ENCODE measurements around the gene CD8A. TPM values are rescaled to one million over a fixed set of nuclear protein-coding genes. Genes with fewer than 3 reads are reported as not detected.

The CD8A gene
- total and polyA plus RNA-seq, 2 of the 8 experiments (the other 6 are each of a cell fraction or from before 2014, with no cell fraction given): 0.14 to 0.39 TPM

DNA sequence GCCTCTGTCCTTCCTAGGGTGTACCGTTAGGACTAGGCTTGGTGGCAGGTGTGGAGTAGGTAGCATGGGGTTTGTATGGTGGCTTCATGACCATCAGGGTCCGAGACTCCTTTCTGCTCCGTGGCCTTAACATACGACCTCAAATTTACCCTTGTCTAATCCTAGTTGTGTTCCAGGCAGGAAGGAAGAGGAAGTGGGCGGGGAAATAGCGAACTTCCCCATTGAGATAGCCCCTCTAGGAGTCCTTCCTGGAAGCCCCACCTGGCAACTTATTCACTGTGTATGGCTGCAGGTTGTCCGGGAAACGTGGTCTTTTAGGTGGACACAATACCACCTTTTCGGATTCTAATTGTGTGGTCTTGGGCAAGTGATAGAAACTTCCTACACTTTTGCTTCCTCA, 9.3 kb downstream of the CD8A start:
- no peaks in the 10 kb centered on the region for H3K79me1 ChIP-seq (ENCODE audit: low read depth, low read length)
- no peak overlapping the region for H3K18ac ChIP-seq (ENCODE audit: extremely low read depth, low read length)
- no peak overlapping the region for H2AFZ ChIP-seq (ENCODE audit: low read length)
- H3K27ac ChIP-seq (ENCODE audit: low read depth, low read length): no peak overlapping the region
- no peaks in the 10 kb centered on the region for H3K79me2 ChIP-seq (ENCODE audit: control insufficient read depth in 1 of 2, insufficient read depth in 2 of 2, low read length in 2 of 2)
- no peak overlapping the region for H2BK5ac ChIP-seq (ENCODE audit: low read depth, low read length)
- no peak for FAIRE-seq
- TF ChIP-seq GABPA (IDR thresholded peaks at IDR 0.05; ENCODE audit: borderline replicate concordance, insufficient read depth, low read length): no peak
- no peak for TF ChIP-seq SP2 (IDR thresholded peaks at IDR 0.05; ENCODE audit: low read length)
- no peak for TF ChIP-seq HDAC2 (IDR thresholded peaks at IDR 0.05; ENCODE audit: borderline replicate concordance in 1 of 2, low read depth in 2 of 2, low read length in 2 of 2)
- TF ChIP-seq BCL11A (IDR thresholded peaks at IDR 0.05; ENCODE audit: low read depth in 2 of 2, low read length in 2 of 2): no peak
- no peak for TF ChIP-seq CBX5 (IDR thresholded peaks at IDR 0.05; ENCODE audit: low read depth, low read length)
- no peak for TF ChIP-seq ASH2L (IDR thresholded peaks at IDR 0.05; ENCODE audit: low read length)
- no peak for TF ChIP-seq EZH2 (IDR thresholded peaks at IDR 0.05; ENCODE audit: low read depth, low read length, severe bottlenecking)
- TF ChIP-seq CREB1 (IDR thresholded peaks at IDR 0.05): no peak
- TF ChIP-seq TAF7 (optimal IDR thresholded peaks at IDR 0.05; ENCODE audit: borderline replicate concordance, low read depth, low read length): no peak
- H3K4me2 ChIP-seq (ENCODE audit: insufficient read depth in 1 of 2, low read depth in 2 of 2, low read length in 2 of 2): no peak overlapping the region
- no peak overlapping the region for H4K91ac ChIP-seq (replicated peaks; ENCODE audit: insufficient read length, low read length)
- no peak overlapping the region for H3K56ac ChIP-seq (replicated peaks; ENCODE audit: insufficient read length, low read depth, low read length)
- no peaks in the 10 kb centered on the region for H3K9me3 ChIP-seq (ENCODE audit: insufficient read depth in 2 of 2, low read depth in 1 of 2, low read length in 1 of 2)
- H3K9ac ChIP-seq (replicated peaks in 1 of 4; ENCODE audit: extremely low read depth in 1 of 4, low read depth in 3 of 4, low read length in 3 of 4): no peak overlapping the region
- H2AK5ac ChIP-seq (ENCODE audit: low read depth, low read length): no peak overlapping the region
- no peak overlapping the region for H2BK15ac ChIP-seq (ENCODE audit: low read length)
- H3K36me3 ChIP-seq (ENCODE audit: control insufficient read depth in 2 of 4, insufficient read depth in 4 of 4, low read length in 3 of 4): 0 out of 8 replicates have a peak, but pooled peaks cover 0 to 2% (median 0%) of the 10 kb centered on the region in 4 experiments
- no peak overlapping the region for H3K14ac ChIP-seq (ENCODE audit: insufficient read length)
- H3K4me1 ChIP-seq (replicated peaks in 1 of 4; ENCODE audit: control insufficient read depth in 3 of 4, insufficient read depth in 4 of 4, low read length in 3 of 4): no peaks in the 10 kb centered on the region
- ChIA-PET CTCF (ENCODE audit: partially characterized antibody) (no interaction called here), POLR2A (ENCODE audit: partially characterized antibody) (interaction anchor here (0.8 kb wide), 1 partner anchor 10 kb away, joined by 3 read pairs; no protein-coding TSS in a partner anchor)
- H3K4me3 ChIP-seq (ENCODE audit: extremely low read depth in 1 of 4, insufficient read depth in 2 of 4, low read depth in 3 of 4, low read length in 4 of 4): no peak overlapping the region
- no peaks in the 10 kb centered on the region for H3K23me2 ChIP-seq (ENCODE audit: low read depth, low read length)
- WGBS, 2 experiments (ENCODE audit: extremely low coverage in 1 of 2, insufficient coverage in 1 of 2, insufficient read length in 1 of 2, insufficient replicate concordance in 2 of 2, low coverage in 1 of 2, low lambda C conversion rate in 2 of 2, missing lambda C conversion rate in 1 of 2): 89% methylated on average over 9 of the region's 9 CpGs; no CpG with 5 or more reads in 1 of the 2 experiments
- H3K27me3 ChIP-seq (replicated peaks in 1 of 4; ENCODE audit: control insufficient read depth in 3 of 4, extremely low read depth in 1 of 4, insufficient read depth in 3 of 4, low read length in 3 of 4): no peaks in the 10 kb centered on the region; a peak in 1 of 7 replicates
- H2BK12ac ChIP-seq (ENCODE audit: low read depth, low read length): no peak overlapping the region
- H2BK120ac ChIP-seq (replicated peaks; ENCODE audit: low read depth, low read length): no peak overlapping the region
- H4K20me1 ChIP-seq (replicated peaks in 1 of 2; ENCODE audit: control insufficient read depth in 1 of 2, insufficient read depth in 2 of 2, low read length in 2 of 2): peaks cover 0 to 3% of the 10 kb centered on the region in 2 experiments
- no peak overlapping the region for H3K4ac ChIP-seq (replicated peaks; ENCODE audit: insufficient read length, low read depth, low read length)
- no peak overlapping the region for H2BK20ac ChIP-seq (ENCODE audit: low read length)
- H4K5ac ChIP-seq (ENCODE audit: insufficient read length, low read depth, low read length): no peak overlapping the region
- H4K8ac ChIP-seq (ENCODE audit: extremely low read depth, insufficient read depth, low read length): no peak overlapping the region; the same call in 1 of the 2 replicates
- DNase-seq (ENCODE audit: low read depth in 1 of 2, low spot score in 2 of 2): no peak
- H3K23ac ChIP-seq (ENCODE audit: insufficient read length): no peak overlapping the region
